ENCODE measurements around the gene CARD9.

DNA sequence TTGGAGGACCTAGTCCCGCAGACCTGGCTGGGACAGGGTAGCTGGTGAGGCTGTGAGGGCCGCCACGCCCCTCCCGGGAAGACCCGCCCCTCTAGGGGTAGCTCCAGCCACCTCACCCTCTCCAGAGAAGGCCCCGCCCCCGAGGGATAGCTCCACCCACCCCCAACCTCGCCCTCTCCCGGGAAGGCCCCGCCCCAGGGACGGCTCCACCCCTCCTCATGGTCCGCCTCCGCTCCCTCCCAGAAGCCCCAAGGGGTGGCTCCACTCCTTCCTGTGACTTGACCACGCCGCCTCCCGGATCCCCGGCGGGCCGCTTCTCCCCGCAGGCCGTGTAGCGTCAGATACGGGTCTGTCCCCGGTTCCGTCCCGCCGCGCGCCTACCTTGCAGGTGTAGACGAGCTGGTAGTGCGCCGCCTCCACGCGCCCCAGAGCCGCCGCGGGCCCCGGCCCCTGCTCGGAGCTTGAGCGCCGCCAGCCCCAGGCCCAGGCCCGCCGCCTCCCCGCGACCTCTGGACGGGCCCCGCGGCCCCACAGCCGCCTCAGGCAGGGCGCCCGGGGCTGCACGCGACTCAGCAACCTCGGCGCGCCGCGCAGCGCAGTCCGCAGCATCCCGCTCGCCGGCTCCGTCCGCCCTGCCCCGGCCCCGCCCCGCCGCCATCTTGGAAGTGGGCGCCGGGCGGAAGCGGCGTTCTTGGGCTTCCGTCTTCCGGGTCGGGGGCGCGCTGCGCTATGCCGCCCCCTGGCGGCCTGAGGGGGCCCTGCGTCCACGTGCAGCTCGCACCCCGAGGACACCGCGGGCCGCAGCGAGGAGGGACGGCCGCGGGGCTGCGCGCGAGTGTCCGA is 10.1 kb downstream of the CARD9 start, which contains the start of gene DNLZ:
- no peak for TF ChIP-seq EZH2phosphoT487 (IDR thresholded peaks at IDR 0.05; ENCODE audit: borderline replicate concordance, low read length)
- TF ChIP-seq, protein P1, sequence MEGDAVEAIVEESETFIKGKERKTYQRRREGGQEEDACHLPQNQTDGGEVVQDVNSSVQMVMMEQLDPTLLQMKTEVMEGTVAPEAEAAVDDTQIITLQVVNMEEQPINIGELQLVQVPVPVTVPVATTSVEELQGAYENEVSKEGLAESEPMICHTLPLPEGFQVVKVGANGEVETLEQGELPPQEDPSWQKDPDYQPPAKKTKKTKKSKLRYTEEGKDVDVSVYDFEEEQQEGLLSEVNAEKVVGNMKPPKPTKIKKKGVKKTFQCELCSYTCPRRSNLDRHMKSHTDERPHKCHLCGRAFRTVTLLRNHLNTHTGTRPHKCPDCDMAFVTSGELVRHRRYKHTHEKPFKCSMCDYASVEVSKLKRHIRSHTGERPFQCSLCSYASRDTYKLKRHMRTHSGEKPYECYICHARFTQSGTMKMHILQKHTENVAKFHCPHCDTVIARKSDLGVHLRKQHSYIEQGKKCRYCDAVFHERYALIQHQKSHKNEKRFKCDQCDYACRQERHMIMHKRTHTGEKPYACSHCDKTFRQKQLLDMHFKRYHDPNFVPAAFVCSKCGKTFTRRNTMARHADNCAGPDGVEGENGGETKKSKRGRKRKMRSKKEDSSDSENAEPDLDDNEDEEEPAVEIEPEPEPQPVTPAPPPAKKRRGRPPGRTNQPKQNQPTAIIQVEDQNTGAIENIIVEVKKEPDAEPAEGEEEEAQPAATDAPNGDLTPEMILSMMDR (conservative IDR thresholded peaks at IDR 0.05; ENCODE audit: low read depth, low read length): peak; percentile 74
